ENCODE data around the gene CNOT4.

The CNOT4 gene

DNA sequence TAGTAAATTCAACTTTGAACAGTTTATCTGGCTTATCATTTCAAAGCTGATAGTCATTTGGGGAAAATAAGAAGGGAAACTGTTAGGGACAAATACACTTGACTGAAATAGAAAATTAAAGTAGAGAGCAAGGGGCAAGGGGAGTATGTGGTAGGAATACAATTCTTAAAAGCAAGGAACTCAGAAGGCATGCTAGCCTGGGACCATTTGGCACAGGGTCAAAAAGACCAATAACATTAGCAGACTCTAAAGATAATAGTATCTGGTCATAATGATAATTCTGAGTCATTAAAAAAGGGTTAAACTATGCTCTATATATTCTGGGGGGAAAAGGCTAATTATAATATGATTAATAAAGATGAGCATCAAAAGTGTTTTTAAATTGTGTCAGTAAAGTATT lies 112.2 kb downstream of the CNOT4 start:
- DNase-seq (ENCODE audit: low spot score) = no peak

DNA sequence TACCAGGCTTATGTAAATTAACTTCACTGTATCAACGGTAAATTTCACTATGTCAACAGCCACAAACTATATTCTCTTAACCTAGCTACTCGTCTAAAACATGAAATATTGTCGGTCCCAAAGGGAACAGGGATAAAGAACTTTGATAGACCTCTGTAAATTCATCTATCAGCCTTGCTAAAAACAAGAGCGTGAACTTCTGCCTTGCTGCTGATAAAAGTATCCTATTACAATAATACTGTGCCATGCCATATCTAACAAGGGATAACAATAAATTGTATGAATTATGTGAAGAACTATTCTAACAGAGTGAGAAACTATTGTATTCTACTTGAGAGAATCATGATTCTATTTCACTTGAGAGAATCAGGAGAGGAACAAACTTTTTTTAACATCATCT lies 117.2 kb downstream of the CNOT4 start:
- DNase-seq (ENCODE audit: low spot score) = no peak

DNA sequence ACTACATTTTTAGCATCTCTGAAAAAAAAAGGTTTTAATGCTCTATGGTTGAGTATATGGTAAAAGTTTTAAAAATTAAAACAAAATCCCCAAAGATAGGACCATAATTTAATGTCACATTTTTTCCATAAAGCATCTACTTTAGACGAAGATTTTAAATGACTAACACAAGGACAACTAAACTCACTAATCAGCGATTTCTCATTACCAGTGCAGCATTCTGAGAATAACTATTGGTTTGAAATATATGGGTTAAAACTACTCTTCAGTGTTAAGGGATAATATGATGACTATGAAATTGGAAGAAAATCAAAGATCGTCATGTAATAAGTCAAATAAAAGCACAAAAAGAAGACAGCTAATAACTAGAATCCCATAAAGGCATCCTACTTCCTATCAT lies 118.4 kb downstream of the CNOT4 start:
- DNase-seq (ENCODE audit: low spot score) = no peak

DNA sequence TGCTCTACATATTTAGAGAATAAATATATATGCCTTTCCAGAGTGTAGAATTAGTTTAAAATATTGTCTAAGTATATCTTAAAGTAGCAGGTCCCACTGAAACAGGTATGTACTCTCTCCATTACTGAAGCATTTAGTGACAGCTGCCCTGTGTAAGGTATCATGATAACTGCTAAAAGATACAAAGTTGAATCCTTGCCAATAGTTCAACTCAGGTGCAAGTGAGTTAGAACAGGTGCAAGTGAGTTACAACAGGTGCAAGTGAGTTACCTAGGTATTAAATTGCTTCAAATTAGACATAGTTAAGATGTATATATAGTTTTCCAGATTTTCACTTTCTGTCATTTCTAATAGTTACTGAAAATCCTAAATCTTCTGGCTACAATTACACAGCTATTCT lies 119.1 kb downstream of the CNOT4 start:
- DNase-seq (ENCODE audit: low spot score) = no peak

DNA sequence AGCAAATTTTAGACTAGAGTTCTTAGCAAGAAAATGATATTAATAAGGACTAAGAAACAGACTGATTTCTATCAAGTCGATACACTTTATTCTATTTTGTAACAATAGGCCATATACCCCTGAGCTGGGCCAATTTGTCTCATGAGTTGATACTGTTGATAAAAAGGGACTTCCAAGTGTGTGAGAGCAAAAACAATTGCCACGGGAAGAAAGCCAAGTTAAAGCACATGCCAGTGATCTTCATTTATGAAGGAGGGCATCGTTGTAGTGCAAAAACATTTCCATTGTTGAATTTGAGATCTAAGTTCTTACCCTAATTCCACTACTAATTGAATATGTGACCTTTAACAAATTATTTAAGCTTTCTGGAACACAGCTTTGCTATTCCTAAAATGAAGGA lies 119.9 kb downstream of the CNOT4 start:
- DNase-seq (ENCODE audit: low spot score) = no peak

DNA sequence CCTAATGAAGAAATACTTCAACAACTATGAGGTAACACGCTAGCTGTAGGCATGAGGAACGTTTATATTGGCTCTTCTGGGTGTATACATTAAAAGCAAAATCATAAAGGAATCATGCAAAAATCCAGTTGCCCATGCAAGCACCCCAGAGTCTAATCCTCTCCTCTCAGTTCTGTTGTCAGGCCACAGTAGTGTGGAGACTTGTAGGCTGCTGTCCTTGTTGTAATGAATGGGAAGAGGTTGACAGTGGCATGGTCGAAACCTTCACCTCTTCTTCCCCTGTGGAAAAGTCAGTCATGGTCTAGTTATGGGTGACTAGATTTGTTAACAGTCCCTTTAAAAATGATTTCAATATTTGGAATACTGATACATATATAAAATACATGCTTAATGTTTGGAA lies 121.3 kb downstream of the CNOT4 start:
- DNase-seq (ENCODE audit: low spot score) = no peak

DNA sequence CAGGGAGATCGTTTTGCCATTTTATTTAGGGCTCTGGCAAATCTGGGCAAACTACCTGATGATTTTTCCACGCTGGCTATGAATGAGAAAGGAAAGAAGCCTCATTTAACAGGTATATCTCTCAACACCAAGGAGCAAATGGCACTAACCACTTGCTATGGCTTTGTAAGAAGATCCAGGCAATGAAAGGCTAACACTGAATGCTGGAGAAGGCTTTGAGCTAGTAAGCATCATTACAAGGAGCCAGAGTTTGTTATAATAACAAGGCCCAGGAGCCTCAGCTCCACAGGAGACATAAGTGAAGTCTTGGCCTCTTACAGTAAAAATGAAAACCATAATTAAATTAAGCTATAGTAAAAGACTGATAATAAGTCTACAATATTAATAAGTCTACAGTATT lies 123.1 kb downstream of the CNOT4 start:
- no peak for DNase-seq (ENCODE audit: low spot score)

DNA sequence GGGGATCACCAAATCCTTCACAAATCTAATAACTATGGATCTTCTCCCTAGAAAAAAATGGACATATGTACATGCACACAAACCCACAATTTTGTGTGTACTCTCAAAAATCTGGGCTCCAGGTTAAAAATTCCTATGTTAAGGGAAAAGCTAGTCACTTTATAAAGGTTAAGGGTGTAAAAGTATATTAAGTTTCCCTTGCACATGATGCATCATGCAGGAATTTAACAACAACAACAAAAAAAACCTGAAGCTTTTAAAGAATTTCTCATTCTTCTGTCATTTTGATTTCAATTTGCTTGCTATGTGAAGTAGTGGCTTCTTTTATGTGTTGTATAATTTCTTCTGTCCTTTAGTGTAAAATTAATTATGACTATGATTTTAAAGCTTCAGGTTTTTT lies 123.7 kb downstream of the CNOT4 start:
- DNase-seq (ENCODE audit: low spot score) = no peak

DNA sequence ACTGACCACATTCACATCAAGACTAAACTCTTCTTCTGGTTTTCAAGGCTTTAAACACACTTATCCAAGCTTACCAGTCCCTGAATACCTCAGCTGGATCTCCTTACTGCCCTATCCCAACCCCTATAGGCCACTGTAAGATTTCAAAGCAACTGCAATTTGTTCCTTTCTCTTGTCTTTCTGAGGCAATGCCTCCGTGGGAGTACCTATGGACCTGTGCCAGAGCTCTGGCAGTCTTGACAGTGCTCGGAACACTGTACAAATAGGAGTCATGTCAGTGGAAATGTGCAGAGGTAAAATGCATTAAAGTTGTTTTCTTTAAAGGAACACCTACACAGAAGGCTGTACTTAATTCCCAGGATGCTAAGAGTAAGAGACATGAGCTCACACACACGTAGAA lies 124.7 kb downstream of the CNOT4 start:
- no peak for DNase-seq (ENCODE audit: low spot score)

DNA sequence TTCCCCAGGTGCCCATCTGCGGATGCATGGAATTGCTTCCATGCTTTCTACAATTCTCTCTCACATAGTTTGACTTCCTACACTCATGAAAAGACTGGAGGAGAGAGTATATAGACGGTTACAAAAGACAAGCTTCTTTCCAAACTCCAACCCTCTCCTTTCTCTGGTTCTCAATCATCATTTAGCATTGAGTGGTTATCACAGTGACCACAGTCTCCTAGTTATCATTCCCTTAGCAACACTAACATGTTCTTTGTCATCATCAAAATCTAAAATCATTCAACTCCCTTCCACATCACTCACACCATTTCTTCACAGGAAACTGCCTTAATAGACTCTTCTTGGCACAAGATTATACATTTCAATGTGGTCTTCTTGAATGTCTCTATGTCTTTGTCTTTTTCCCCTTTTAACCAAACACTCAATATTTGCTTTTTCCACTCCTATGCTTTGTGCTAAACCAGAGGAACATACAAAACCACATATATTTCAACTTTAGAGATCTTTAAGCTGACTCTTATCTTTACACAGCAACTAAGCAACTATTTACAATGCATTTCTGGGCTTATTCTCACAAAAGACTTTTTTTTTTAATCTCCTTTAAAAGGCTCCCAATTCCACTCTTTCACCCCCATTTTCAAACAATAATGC lies 126.3 kb downstream of the CNOT4 start:
- no peak for DNase-seq (ENCODE audit: low spot score)

DNA sequence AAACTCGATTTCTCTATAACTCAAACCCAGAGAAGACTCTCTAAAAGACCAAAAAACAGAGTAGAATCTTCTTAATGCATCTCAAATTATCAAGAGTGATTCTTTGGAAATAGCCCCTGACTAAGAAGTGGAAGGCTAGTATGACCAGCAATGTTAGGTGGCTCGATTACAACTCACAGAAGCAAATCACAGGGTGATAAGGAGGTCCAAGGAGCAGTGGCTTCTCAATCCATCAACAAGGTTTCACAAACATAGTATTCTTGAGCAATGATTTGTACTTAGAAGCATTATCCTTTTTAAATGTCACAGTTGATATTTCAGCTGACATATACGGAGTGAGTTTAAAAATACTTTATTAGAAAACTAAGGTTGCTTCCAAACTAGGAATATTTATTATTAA lies 127.7 kb downstream of the CNOT4 start:
- no peak for DNase-seq (ENCODE audit: low spot score)

DNA sequence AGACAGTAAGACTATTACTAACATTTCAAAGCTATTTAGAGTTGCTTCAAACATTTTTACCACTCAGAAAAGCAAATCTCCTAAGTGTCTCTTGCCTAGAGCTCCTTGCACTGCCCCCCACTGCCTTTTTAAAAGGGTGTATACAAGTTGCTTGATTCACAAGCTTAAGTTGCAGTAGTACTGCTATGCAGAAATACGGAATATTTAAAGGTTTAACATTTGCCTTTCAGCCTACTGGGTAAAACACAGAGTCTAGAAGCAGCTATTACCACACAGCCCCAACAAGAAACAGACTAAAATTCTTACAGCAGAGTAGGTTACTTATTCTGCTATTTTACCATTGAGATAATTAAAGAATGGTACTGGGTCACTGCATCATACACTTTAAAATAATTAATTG lies 128.5 kb downstream of the CNOT4 start:
- DNase-seq (ENCODE audit: low spot score) = no peak

DNA sequence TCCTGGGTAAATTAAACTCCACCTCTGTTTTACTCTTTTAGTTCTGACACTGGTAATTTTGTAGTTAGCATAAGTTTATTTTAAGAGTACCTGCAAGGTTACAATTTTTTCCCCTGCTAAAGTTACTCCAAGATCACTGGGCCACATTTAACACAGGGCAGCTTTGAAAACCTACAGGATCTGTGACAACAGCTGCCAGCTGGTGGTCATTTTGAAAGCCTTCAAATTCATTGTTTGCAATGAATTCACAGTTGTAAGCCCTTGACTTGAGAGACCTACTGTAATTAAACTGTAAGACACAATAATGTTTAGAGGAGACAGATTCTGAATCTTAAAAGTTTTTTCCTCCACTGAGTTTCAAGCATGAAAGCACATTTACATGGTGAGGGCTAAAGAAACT lies 129.6 kb downstream of the CNOT4 start:
- no peak for DNase-seq (ENCODE audit: low spot score)

DNA sequence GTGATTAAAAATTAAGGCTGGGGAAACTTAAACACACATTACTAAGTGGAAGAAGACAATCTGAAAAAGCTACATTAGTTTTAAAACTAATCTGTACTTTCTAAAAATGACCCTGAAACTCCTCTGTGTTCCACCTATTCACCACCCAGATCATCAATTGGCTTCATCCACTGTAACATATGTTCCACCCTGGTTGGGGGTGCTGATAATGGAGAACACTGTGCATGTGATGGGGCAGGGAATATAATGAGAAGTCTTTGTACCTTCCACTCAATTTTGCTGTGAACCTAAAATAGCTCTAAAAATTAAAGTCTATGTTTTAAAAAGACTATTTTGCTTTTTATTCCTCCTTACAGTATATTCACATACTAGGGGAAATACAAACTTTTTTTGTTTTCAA lies 132.7 kb downstream of the CNOT4 start:
- no peak for DNase-seq (ENCODE audit: low spot score)

DNA sequence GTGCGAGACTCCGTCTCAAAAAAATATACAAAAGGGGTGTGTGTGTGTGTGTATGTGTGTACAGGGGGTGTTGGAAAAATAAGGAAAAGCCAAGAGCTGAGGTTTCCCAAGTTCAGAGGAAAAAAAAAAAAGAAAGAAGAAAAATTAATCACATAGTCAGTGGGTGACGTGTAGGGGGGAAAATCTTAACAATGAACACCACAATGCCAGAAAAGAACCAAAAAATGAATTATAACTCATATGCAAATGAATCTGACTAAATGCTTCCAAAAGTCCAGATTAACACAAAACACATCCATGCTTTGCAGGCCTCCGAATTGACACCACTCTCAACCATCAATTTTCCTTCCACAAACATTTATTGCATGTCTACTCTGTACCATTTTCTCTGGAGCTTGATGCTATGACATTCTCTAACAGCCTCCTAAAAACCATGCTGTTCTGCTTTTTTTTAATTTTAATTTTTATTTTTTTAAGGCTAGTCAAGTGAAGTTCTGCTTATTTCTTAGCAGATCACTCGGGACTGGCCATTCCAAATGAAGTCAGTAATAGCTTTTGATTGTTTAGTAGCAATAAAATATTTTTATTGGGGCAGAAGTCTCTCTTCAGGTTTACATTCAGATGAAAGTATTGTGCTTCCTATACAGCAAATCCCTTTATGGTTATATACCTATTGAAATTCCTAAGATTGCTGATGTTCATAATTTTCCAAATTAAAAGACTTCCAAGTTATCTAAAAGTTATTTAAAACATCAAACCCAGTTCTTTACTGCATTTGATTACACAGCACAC lies 133.8 kb downstream of the CNOT4 start:
- DNase-seq (ENCODE audit: low spot score) = no peak

DNA sequence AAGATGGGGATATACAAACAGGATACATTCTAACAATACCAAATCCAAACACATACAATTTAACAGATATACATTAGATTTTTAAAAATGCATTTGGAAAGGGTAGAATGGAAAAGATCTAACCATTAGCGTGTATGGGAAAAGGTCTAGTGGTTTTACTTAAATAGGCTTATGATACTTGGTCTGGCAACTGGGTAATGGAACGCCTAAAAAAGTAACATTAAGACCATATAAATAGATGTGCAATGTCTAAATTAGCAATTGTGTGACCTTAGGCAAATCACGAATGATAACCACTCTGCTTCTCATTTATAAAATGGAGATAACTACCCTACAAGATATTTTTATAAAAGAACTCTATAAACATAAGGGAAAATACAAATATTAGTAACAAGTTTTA lies 135.2 kb downstream of the CNOT4 start:
- DNase-seq (ENCODE audit: low spot score) = no peak

DNA sequence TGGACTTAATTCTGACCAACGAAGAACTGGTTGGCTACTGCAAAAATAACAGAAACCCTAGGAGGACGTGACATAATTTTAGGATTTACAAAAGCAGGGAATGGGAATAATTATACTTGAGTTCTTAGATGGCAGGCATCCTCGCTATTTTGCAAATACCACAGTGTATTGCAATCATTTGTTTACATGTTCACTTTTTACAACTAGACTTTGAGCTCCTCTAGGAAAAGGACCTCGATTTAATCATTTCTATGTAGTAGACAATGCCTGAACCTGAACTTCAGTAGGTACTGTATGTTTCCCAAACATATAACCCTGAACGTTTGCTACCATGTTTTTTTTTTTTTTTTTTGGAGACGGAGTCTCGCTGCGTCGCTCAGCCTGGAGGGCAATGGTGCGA lies 137.7 kb downstream of the CNOT4 start:
- DNase-seq (ENCODE audit: low spot score) = no peak

DNA sequence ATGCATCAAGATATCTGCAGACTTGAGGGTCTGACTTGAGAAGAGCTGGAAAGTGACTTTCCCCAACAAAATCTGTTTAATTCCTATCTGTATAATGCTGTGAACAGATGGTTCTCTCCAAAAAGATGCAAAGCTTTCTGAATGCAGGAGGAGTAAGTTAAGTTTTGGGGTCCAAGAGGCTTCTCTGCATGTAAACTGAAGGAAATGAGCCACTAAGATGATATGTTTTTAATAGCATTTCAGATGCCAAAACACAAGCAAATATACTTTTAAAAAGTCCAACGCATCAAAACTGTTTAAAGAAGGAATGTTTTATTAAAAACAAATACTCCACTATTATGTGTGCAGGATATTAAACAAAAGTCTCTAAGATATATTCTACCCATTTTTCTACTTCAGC lies 139.2 kb downstream of the CNOT4 start:
- no peak for DNase-seq (ENCODE audit: low spot score)

DNA sequence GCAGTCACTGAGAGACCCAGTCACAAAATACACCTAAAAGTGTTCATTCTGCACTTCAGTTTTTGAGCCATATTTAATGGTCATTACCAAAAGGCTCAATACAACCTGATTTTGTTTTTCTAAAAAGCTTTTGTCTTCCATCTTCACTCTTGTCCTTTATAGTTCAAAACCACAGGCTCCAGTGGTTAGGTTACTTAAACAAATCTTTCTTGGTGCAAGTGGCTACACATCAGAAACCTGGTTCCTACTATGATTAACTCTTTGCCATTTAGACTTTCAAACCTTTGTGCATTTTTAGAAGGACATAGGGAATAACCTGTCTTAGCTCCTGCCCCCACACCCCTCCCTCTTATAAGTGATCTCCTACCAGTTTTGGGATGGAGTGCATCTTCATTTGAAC lies 140.5 kb downstream of the CNOT4 start:
- no peak for DNase-seq (ENCODE audit: low spot score)

DNA sequence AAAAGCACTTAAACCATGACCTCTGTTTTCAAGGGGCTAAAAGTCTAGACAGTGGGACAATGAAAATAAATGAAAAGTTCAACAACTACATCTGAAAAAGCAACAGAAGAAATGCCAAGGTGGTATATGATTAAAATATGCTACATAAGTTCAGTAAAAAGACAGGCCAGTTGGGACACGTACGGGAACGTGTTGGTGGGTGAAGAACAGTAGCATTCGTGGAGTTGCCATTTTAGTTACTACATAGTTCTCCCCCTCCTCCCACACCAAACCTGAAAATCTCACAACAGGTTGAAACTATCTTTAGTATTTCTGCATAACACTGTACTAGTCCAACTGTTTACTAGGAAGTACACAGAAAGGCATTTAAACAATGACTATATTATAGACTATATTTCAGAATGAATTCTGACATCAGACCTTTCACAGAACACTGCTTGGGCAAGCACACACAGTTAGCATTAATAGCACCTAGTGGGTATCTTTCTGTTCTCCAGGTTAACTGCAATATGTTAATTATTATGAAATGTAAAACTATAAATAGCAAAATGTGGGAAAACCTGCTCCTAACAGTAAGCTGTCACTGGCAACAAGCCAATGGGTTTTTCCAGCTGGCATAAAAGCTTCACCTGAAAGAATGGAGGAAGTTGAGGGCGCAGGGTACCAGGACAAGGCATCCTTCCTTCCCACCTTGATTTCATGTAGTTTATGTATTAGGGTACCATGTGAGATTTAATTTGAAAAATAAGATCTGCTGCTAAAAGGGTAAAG lies 141.3 kb downstream of the CNOT4 start:
- DNase-seq (ENCODE audit: low spot score) = no peak

DNA sequence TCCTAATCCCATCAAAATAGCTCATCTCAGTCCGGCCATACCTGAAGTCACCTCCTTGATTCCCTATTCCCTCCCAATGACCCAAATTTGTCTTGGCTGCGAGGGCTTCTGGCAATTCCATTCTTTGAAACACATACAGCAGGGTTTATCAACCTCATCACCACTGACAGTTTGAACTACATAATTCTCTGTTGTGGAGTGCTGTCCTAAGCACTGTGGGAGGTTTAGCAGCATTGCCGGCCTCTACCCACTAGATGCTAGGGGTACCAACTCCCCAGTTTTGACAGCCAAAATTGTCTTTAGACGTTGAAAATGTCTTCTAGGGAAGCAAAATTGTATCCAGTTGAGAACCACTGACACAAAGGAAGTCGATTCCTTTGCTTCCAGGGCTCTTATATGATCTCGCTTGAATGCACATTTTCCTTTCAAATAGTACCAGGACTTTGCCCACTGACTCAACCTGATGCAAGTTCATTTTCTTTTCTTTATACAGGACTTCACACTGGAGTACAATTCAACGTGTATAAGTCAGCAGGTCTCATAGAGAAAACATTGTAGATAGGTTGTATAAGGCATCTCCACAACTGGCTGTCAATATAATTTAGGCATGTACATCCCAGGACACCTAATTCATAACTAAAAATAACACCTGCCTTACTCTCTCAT lies 142.9 kb downstream of the CNOT4 start:
- DNase-seq (ENCODE audit: low spot score) = no peak

DNA sequence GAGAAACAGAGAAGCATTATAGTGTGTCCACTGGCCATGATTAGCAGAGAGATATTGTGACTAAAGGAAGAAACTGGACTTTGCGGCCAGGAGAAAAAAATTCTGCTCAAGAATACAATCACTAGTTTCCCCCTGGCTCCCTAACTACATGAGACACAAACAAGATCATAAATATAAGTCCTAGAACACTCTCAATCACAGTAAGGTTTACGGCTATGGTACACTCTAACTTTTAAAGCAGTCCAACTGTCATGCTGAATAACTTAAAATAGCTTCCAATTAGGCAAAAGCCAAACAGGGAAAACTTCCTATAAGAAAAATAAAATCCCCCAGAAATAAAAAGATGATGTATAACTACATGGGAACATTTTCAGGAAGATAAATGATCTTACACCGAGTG lies 144.2 kb downstream of the CNOT4 start:
- no peak for DNase-seq (ENCODE audit: low spot score)

DNA sequence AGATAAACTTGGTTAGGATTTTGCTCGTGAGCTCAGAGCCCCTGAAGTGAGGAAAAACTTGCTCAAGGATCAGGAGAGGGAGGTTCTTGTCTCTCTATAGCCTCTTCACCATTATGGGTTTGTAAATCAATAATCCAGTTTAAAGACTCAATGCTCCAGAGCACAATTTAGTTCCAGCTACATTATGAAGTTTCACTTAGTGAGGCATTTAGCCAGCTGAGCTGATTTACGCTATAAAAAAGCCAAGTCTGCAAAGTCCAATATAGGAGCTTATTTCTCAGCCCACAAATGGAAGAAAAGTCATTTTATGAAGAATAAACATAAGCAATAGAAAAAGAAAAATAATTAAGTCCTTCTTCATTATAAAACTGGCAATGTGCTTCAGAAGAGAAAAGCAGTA lies 145.7 kb downstream of the CNOT4 start:
- no peak for DNase-seq (ENCODE audit: low spot score)

Measured in D341Med (cell line).